AG04449 (cell line): Measurements from ENCODE around the gene ATG14.
"Not testable (repeated sequence)": the region's sequence is repeated elsewhere in the genome, so short reads cannot be mapped to it uniquely, and the experiment has no call there.

Experiments
- CTCF ChIA-PET: fragments of 350-600 bp; formaldehyde crosslinking; extraction: SDS; loops from one replicate; lab custom pipeline; 2021; ENCODE audit warnings: antibody characterized with exemption; lab: Yijun Ruan, JAX
- POLR2A ChIA-PET: fragments of 400-600, 350-600 bp; formaldehyde crosslinking; extraction: SDS; loops from one replicate; lab custom pipeline; 2020; ENCODE audit warnings: antibody characterized with exemption, inconsistent platforms; lab: Yijun Ruan, JAX
- DNase-seq: peaks from one replicate; pipeline ENCODE4 v3.0.0-alpha.2; 2010; ENCODE audit warnings: low read depth, low spot score
- H3K4me3 ChIP-seq: 2 replicates; pipeline ENCODE4 v1.5.1; 2011; ENCODE audit warnings: low read depth, mild to moderate bottlenecking, control low read depth, low read length
- TF ChIP-seq, protein P1 (sequence below): IDR thresholded peaks from one replicate; pipeline ENCODE4 v1.5.1; 2011; ENCODE audit warnings: mild to moderate bottlenecking, moderate library complexity, low read length, control low read depth, inconsistent platforms; ENCODE audit not compliant: insufficient read depth; ENCODE audit errors: missing control alignments

ATG14 gene

GRCh38 chr14:55350461-55350860, 61.2 kb downstream of the ATG14 start:
- TF ChIP-seq, protein P1, sequence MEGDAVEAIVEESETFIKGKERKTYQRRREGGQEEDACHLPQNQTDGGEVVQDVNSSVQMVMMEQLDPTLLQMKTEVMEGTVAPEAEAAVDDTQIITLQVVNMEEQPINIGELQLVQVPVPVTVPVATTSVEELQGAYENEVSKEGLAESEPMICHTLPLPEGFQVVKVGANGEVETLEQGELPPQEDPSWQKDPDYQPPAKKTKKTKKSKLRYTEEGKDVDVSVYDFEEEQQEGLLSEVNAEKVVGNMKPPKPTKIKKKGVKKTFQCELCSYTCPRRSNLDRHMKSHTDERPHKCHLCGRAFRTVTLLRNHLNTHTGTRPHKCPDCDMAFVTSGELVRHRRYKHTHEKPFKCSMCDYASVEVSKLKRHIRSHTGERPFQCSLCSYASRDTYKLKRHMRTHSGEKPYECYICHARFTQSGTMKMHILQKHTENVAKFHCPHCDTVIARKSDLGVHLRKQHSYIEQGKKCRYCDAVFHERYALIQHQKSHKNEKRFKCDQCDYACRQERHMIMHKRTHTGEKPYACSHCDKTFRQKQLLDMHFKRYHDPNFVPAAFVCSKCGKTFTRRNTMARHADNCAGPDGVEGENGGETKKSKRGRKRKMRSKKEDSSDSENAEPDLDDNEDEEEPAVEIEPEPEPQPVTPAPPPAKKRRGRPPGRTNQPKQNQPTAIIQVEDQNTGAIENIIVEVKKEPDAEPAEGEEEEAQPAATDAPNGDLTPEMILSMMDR = no peak
- ChIA-PET CTCF (interaction anchor here (0.9 to 11.9 kb wide), 5 partner anchors 8 to 138 kb away, joined by 3 to 77 read pairs (median 11); partner anchors contain the start of gene FBXO34), POLR2A (no interaction called here)
- no peak overlapping the region for H3K4me3 ChIP-seq
- DNase-seq = no peak

DNA sequence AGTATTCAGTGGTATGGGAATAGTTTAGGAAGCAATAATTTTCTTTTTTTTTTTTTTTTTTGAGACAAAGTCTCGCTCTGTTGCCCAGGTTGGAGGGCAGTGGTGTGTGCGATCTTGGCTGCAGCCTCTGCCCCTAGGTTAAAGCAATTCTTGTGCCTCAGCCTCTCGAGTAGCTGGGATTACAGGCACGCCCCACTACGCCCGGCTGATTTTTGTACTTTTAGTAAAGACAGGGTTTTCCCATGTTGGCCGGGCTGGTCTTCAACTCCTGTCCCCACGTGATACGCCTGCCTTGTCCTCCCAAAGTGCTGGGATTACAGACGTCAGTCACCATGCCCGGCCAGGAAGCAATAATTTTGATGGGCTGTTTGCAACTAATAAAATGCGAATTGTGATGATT, 62.1 kb downstream of the ATG14 start:
- DNase-seq = no peak
- POLR2A ChIA-PET = no interaction called here
- TF ChIP-seq, protein P1 = no peak
- H3K4me3 ChIP-seq = no peak overlapping the region
- CTCF ChIA-PET = interaction anchor here (2.7 to 11.9 kb wide), 3 partner anchors 78 to 137 kb away, joined by 11 to 77 read pairs (median 14); partner anchors contain the start of gene FBXO34

DNA sequence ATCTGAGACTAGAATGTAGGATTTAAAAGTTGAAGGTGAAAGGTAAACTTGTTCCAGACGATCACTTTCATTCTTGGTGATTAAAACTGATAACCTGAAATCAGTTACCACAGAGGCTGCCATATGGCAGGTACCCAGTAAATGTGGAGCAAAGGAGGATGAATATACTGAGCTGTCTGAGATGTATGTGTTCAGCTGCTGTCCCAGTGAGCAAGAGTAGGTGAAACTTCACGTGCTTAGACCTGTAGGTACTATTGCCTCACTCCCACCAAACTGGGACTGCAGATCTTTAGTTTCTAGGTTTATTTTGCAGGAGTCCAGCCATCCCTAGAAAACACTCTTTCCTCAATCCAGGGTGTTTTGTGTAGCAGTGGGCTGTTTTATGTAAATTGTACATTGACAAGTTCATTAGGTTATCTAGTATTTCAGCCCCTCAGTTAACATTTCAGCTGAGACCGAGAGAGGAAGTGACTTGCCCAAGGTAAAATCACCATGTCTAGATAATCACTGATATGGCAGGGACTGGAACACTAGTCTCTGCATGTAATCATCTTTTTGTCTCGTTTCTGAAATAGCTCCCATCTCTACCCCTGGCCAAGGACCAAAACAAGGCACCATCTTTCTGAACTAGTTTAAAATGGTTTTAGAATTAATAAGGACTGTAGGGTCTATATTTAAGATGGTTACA, 62.7 kb downstream of the ATG14 start:
- no peak overlapping the region for H3K4me3 ChIP-seq
- TF ChIP-seq, protein P1 = no peak
- ChIA-PET POLR2A (no interaction called here), CTCF (interaction anchor here (2.7 to 11.9 kb wide), 3 partner anchors 77 to 136 kb away, joined by 11 to 77 read pairs (median 14); partner anchors contain the start of gene FBXO34)
- DNase-seq = no peak

DNA sequence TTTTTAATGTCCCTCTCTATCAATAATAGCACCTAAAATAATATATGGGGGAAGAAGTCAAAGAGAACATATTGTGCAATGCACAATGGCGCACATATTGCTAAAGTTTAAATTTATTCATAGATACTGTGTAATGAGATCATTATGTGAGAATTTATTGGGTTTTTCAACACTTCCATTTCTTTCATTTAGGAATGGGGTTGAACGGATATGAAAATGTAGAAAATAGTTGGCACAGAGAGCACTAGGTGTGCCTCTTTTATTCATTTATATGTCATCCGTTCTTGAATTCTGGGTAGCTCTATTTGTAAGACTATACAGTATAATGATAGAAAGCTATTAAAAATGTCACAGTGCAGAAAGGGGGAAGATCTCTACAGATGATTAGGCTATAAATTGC, 63.9 kb downstream of the ATG14 start:
- CTCF ChIA-PET = interaction anchor here (1.2 to 11.9 kb wide), 4 partner anchors 12 to 102 kb away, joined by 3 to 77 read pairs (median 6); partner anchors contain the start of gene FBXO34
- no peak overlapping the region for H3K4me3 ChIP-seq
- POLR2A ChIA-PET = no interaction called here
- TF ChIP-seq, protein P1 = no peak
- no peak for DNase-seq

DNA sequence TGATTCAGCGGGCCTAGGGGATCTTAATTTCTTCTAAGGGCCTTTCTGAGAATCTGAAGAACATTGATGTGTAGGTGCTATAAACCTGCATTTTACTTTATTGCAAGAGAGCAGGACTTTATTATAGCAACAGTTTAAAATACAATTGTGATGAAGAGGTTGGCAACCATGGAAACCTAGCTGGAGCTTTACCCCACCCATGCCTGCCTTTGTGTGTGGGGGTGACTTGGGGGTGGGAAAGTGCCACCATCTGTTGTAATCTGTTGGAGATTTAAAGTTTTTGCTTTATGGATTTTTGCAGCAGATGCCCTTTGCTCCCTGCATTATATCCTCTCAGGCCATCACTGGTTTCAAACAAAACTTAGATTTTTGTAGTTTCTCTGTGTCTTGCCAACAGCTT, 64.6 kb downstream of the ATG14 start:
- POLR2A ChIA-PET = no interaction called here
- DNase-seq = no peak
- H3K4me3 ChIP-seq = no peak overlapping the region
- CTCF ChIA-PET = interaction anchor here (1.2 to 11.9 kb wide), 5 partner anchors 9 to 101 kb away, joined by 3 to 77 read pairs (median 5); partner anchors contain the start of gene FBXO34
- TF ChIP-seq, protein P1 = no peak

DNA sequence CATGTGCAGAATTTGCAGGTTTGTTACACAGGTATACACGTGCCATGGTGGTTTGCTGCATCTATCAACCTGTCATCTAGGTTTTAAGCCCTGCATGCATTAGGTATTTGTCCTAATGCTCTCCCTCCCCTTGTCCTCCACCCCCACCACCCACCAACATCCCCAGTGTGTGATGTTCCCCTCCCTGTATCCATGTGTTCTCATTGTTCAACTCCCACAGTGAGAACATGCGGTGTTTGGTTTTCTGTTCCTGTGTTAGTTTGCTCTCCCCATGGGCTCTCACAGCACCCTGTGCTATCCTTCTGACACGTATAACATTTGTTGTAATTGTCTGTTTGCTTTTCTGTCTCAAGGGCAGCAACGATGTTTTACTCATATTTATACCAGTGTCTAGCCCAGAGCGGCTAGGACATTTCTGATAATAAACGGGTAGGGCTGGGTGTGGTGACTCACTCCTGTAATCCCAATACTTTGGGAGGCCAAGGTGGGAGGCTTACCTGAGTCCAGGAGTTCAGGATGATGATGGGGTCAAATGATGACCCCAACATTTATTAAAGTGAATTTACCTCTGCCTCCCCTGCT, 67.0 kb downstream of the ATG14 start:
- H3K4me3 ChIP-seq, POLR2A ChIA-PET, DNase-seq: not testable (repeated sequence)
- CTCF ChIA-PET = interaction anchor here (1.2 kb wide), 1 partner anchor 10 kb away, joined by 5 read pairs; no protein-coding TSS in a partner anchor
